ENCODE data around the gene SLC5A4. TPM values are rescaled to one million over a fixed set of nuclear protein-coding genes. Genes with fewer than 3 reads are reported as not detected.

Gene SLC5A4
- total and polyA plus RNA-seq, 2 donors (not counting 1 experiment from before 2014, with no cell fraction given): not detected

GRCh38 chr22:32245042-32245441 lies 10.1 kb downstream of the SLC5A4 start:
- intact Hi-C loops (cut with micrococcal nuclease): no loop called here
- ATAC-seq (ENCODE audit: low read depth): no peak

DNA sequence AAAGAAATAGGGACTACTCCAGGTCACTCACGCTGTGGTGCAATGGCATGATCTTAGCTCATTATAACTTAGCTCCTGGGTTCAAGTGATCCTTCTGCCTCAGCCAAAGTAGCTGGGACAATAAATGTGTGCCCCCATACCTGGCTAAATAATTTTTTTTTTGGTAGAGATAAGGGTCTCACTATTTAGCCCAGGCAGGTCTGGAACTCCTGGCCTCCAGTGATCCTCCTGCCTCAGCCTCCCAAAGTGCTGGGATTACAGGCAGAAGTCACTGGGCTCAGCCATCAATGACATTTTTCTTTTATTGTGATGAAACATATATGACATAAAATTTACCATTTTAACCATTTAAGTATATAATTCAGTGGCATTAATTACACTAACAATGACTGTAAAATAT lies 10.6 kb downstream of the SLC5A4 start:
- Mint-ChIP-seq H3K4me3 (no peak overlapping the region), H3K4me1 (no peaks in the 10 kb centered on the region), H3K9me3 (ENCODE audit: insufficient read depth) (no peaks in the 10 kb centered on the region), H3K27me3 (peaks cover 33% of the 10 kb centered on the region), H3K27ac (no peak overlapping the region)
- no peak overlapping the region for H3K4me2 ChIP-seq (replicated peaks; ENCODE audit: low read depth, low read length, poor library complexity, severe bottlenecking)
- H3K27ac ChIP-seq (ENCODE audit: low read length in 2 of 2): no peak overlapping the region
- no peaks in the 10 kb centered on the region for H3K9me3 ChIP-seq (ENCODE audit: control extremely low read depth in 1 of 3, control insufficient read depth in 2 of 3, insufficient read depth in 1 of 3, low read length in 2 of 3)
- TF ChIP-seq EZH2 (IDR thresholded peaks at IDR 0.05; ENCODE audit: borderline replicate concordance, insufficient read depth, low read depth, low read length, poor library complexity, severe bottlenecking): no peak
- TF ChIP-seq, protein P1, sequence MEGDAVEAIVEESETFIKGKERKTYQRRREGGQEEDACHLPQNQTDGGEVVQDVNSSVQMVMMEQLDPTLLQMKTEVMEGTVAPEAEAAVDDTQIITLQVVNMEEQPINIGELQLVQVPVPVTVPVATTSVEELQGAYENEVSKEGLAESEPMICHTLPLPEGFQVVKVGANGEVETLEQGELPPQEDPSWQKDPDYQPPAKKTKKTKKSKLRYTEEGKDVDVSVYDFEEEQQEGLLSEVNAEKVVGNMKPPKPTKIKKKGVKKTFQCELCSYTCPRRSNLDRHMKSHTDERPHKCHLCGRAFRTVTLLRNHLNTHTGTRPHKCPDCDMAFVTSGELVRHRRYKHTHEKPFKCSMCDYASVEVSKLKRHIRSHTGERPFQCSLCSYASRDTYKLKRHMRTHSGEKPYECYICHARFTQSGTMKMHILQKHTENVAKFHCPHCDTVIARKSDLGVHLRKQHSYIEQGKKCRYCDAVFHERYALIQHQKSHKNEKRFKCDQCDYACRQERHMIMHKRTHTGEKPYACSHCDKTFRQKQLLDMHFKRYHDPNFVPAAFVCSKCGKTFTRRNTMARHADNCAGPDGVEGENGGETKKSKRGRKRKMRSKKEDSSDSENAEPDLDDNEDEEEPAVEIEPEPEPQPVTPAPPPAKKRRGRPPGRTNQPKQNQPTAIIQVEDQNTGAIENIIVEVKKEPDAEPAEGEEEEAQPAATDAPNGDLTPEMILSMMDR (IDR thresholded peaks at IDR 0.05): no peak
- DNase-seq (no peak), ATAC-seq (ENCODE audit: low read depth) (no peak)
- H3K9ac ChIP-seq (ENCODE audit: low read length): no peak overlapping the region
- ChIA-PET CTCF (interaction anchor here (0.5 kb wide), 1 partner anchor 83 kb away, joined by 5 read pairs; no protein-coding TSS in a partner anchor), POLR2A (no interaction called here)
- H4K20me1 ChIP-seq (ENCODE audit: control insufficient read depth, insufficient read depth, low read length, poor library complexity, severe bottlenecking): no peaks in the 10 kb centered on the region
- H3K79me2 ChIP-seq (ENCODE audit: control insufficient read depth, insufficient read depth, low read length): no peaks in the 10 kb centered on the region
- no peaks in the 10 kb centered on the region for H3K4me1 ChIP-seq (ENCODE audit: control insufficient read depth in 2 of 2, insufficient read depth in 2 of 2, low read length in 2 of 2)
- 83% methylated on average over 1 of the region's 1 CpG for WGBS (ENCODE audit: insufficient coverage)
- intact Hi-C loops (cut with micrococcal nuclease): no loop called here
- no peaks in the 10 kb centered on the region for H3K36me3 ChIP-seq (replicated peaks in 1 of 2; ENCODE audit: control extremely low read depth in 1 of 2, control insufficient read depth in 1 of 2, extremely low read depth in 1 of 2, insufficient read depth in 2 of 2, low read length in 1 of 2)
- no peak overlapping the region for H2AFZ ChIP-seq (ENCODE audit: insufficient read depth, low read depth, low read length, poor library complexity, severe bottlenecking)
- peaks cover 0 to 10% (median 3%) of the 10 kb centered on the region in 4 experiments for H3K27me3 ChIP-seq (replicated peaks in 1 of 4; ENCODE audit: control extremely low read depth in 1 of 4, control insufficient read depth in 3 of 4, insufficient read depth in 4 of 4, low read length in 3 of 4)
- no peak overlapping the region for H3K4me3 ChIP-seq (ENCODE audit: control extremely low read depth in 1 of 5, extremely low read depth in 1 of 5, insufficient read depth in 1 of 5, low read depth in 2 of 5, low read length in 4 of 5)

More at GRCh38 chr22:32245042-32245441, 10.1 kb downstream of the SLC5A4 start:
- WGBS (ENCODE audit: insufficient coverage): no CpG with 5 or more reads among the region's 3 CpGs
- Histone ChIP-seq H3K4me2 (replicated peaks; ENCODE audit: low read depth, low read length, poor library complexity, severe bottlenecking) (no peak overlapping the region), H3K4me1 (ENCODE audit: control insufficient read depth in 2 of 2, insufficient read depth in 2 of 2, low read length in 2 of 2) (no peaks in the 10 kb centered on the region), H3K27me3 (replicated peaks in 1 of 4; ENCODE audit: control extremely low read depth in 1 of 4, control insufficient read depth in 3 of 4, insufficient read depth in 4 of 4, low read length in 3 of 4) (peaks cover 0 to 10% (median 3%) of the 10 kb centered on the region in 4 experiments), H3K9ac (ENCODE audit: low read length) (no peak overlapping the region), H3K79me2 (ENCODE audit: control insufficient read depth, insufficient read depth, low read length) (no peaks in the 10 kb centered on the region), H3K36me3 (replicated peaks in 1 of 2; ENCODE audit: control extremely low read depth in 1 of 2, control insufficient read depth in 1 of 2, extremely low read depth in 1 of 2, insufficient read depth in 2 of 2, low read length in 1 of 2) (no peaks in the 10 kb centered on the region), H3K4me3 (ENCODE audit: control extremely low read depth in 1 of 5, extremely low read depth in 1 of 5, insufficient read depth in 1 of 5, low read depth in 2 of 5, low read length in 4 of 5) (no peak overlapping the region), H4K20me1 (ENCODE audit: control insufficient read depth, insufficient read depth, low read length, poor library complexity, severe bottlenecking) (no peaks in the 10 kb centered on the region), H3K9me3 (ENCODE audit: control extremely low read depth in 1 of 3, control insufficient read depth in 2 of 3, insufficient read depth in 1 of 3, low read length in 2 of 3) (no peaks in the 10 kb centered on the region), H2AFZ (ENCODE audit: insufficient read depth, low read depth, low read length, poor library complexity, severe bottlenecking) (no peak overlapping the region), H3K27ac (ENCODE audit: low read length in 2 of 2) (no peak overlapping the region)
- Mint-ChIP-seq H3K4me1 (no peaks in the 10 kb centered on the region), H3K27ac (no peak overlapping the region), H3K27me3 (peaks cover 37% of the 10 kb centered on the region), H3K9me3 (ENCODE audit: insufficient read depth) (no peaks in the 10 kb centered on the region), H3K4me3 (no peak overlapping the region)
- POLR2A ChIA-PET: no interaction called here
- CTCF ChIA-PET: interaction anchor here (0.5 kb wide), 1 partner anchor 83 kb away, joined by 5 read pairs; no protein-coding TSS in a partner anchor
- no peak for DNase-seq
- no peak for TF ChIP-seq EZH2 (IDR thresholded peaks at IDR 0.05; ENCODE audit: borderline replicate concordance, insufficient read depth, low read depth, low read length, poor library complexity, severe bottlenecking)
- TF ChIP-seq, protein P1 (IDR thresholded peaks at IDR 0.05): no peak

Measured in B cell (primary cell).